CD14-positive monocyte (primary cell): ENCODE results near the gene SERINC3. TPM values are rescaled to one million over a fixed set of nuclear protein-coding genes. Genes with fewer than 3 reads are reported as not detected.
A peak's percentile ranks its signal among the peaks of the same experiment; 100 is the strongest.

Experiments used
- DNase-seq, 3 donors: peaks; one replicate each; pipeline ENCODE4 v3.0.0-alpha.2; 2011 to 2022
- H2AFZ ChIP-seq: 2 replicates; pipeline ENCODE4 v1.6.0; 2012; ENCODE audit warnings: mild to moderate bottlenecking, low read depth, low read length, inconsistent platforms; ENCODE audit not compliant: insufficient read depth, poor library complexity, severe bottlenecking
- H3K27ac ChIP-seq, 2 donors: 1 replicate in 1 of 2; 2 replicates in 1 of 2; pipeline ENCODE4 v1.5.1; 2012 to 2013; ENCODE audit warnings: low read length in 2 of 2, control low read depth in 1 of 2, inconsistent platforms in 1 of 2, low read depth in 1 of 2, mild to moderate bottlenecking in 1 of 2
- H3K27me3 ChIP-seq, 2 donors: one replicate each; pipeline versions ENCODE4 v1.6.0 to v1.6.1; 2011 to 2013; ENCODE audit warnings: low read length in 2 of 2; ENCODE audit not compliant: control insufficient read depth in 2 of 2, insufficient read depth in 2 of 2
- H3K36me3 ChIP-seq, 2 donors: replicated peaks in 1 of 2; 1 replicate in 1 of 2; 2 replicates in 1 of 2; pipeline versions ENCODE4 v1.5.1 to v1.6.1; 2012 to 2013; ENCODE audit warnings: low read length in 2 of 2, control low read depth in 1 of 2, inconsistent platforms in 1 of 2, mild to moderate bottlenecking in 1 of 2; ENCODE audit not compliant: insufficient read depth in 2 of 2, control insufficient read depth in 1 of 2
- H3K4me1 ChIP-seq, 2 donors: 1 replicate in 1 of 2; 2 replicates in 1 of 2; pipeline versions ENCODE4 v1.5.1 to v1.6.1; 2012 to 2013; ENCODE audit warnings: low read length in 2 of 2, control low read depth in 1 of 2, inconsistent platforms in 1 of 2, mild to moderate bottlenecking in 1 of 2, moderate library complexity in 1 of 2; ENCODE audit not compliant: insufficient read depth in 2 of 2, control insufficient read depth in 1 of 2
- H3K4me2 ChIP-seq: replicated peaks from 2 replicates; pipeline ENCODE3; 2012; ENCODE audit warnings: low read length, moderate library complexity, mild to moderate bottlenecking; ENCODE audit not compliant: poor library complexity, severe bottlenecking; ENCODE audit errors: extremely low read depth
- H3K4me3 ChIP-seq, 3 experiments: fragments of 200-600 bp in 1 of 3; sonication (generic) in 1 of 3; replicated peaks in 1 of 3; 1 replicate in 2 of 3; 2 replicates in 1 of 3; pipeline ENCODE4 v1.5.1; 2011 to 2013; ENCODE audit warnings: low read length in 3 of 3, mild to moderate bottlenecking in 3 of 3, control low read depth in 2 of 3, low read depth in 2 of 3, inconsistent platforms in 1 of 3, moderate library complexity in 1 of 3
- H3K79me2 ChIP-seq: 2 replicates; pipeline ENCODE4 v1.6.0; 2012; ENCODE audit warnings: mild to moderate bottlenecking, control low read depth, inconsistent platforms, low read length, moderate library complexity; ENCODE audit not compliant: insufficient read depth
- H3K9ac ChIP-seq: 2 replicates; pipeline ENCODE4 v1.6.0; 2017; ENCODE audit warnings: low read length, mild to moderate bottlenecking; ENCODE audit not compliant: insufficient read depth, poor library complexity, severe bottlenecking
- H3K9me3 ChIP-seq, 2 donors: replicated peaks in 1 of 2; 1 replicate in 1 of 2; 2 replicates in 1 of 2; pipeline versions ENCODE4 v1.5.1 to v1.6.1; 2012 to 2013; ENCODE audit warnings: low read length in 2 of 2, control low read depth in 1 of 2; ENCODE audit not compliant: control insufficient read depth in 1 of 2, insufficient read depth in 1 of 2
- H4K20me1 ChIP-seq: 2 replicates; pipeline ENCODE4 v1.6.0; 2012; ENCODE audit warnings: mild to moderate bottlenecking, low read length, control low read depth, moderate library complexity; ENCODE audit not compliant: insufficient read depth
- H3K27ac Mint-ChIP-seq, 7 donors: one replicate each; pipeline ENCODE4 v1.8.0; 2020; ENCODE audit warnings: mild to moderate bottlenecking in 7 of 7, mixed read lengths in 7 of 7, moderate library complexity in 6 of 7, inconsistent platforms in 2 of 7
- H3K27me3 Mint-ChIP-seq, 3 donors: one replicate each; pipeline ENCODE4 v1.8.0; 2021 to 2022; ENCODE audit warnings: low read depth in 3 of 3, mild to moderate bottlenecking in 3 of 3, mixed read lengths in 3 of 3, moderate library complexity in 3 of 3, inconsistent platforms in 1 of 3
- H3K36me3 Mint-ChIP-seq, 2 donors: one replicate each; pipeline ENCODE4 v1.8.0; 2020; ENCODE audit warnings: mixed read lengths in 2 of 2, inconsistent platforms in 1 of 2, mild to moderate bottlenecking in 1 of 2
- H3K4me1 Mint-ChIP-seq: one replicate; pipeline ENCODE4 v1.8.0; 2020; ENCODE audit warnings: mild to moderate bottlenecking, mixed read lengths
- H3K4me3 Mint-ChIP-seq, 2 donors: one replicate each; pipeline ENCODE4 v1.8.0; 2020; ENCODE audit warnings: mild to moderate bottlenecking in 2 of 2, mixed read lengths in 2 of 2, moderate library complexity in 1 of 2
- H3K9me3 Mint-ChIP-seq, 7 donors: one replicate each; pipeline ENCODE4 v1.8.0; 2020 to 2022; ENCODE audit warnings: mixed read lengths in 7 of 7, mild to moderate bottlenecking in 6 of 7, moderate library complexity in 6 of 7, inconsistent platforms in 2 of 7
- WGBS: methylation state at CpG from one replicate; pipeline ENCODE4 v1.1.5; 2013; ENCODE audit warnings: missing lambda C conversion rate; ENCODE audit not compliant: insufficient coverage; 5-methylcytosine and 5-hydroxymethylcytosine counted together
- intact Hi-C, 2 donors: fragments of 100-400 bp; cut with micrococcal nuclease; formaldehyde crosslinking; loops; one replicate each; pipeline versions ENCODE4 v1.15.0 to v1.15.1; 2023
- polyA plus RNA-seq, 3 donors: library from polyadenylated mRNA; depleted of rRNA in 1 of 3; unstranded in 2 of 3; stranded (reverse) in 1 of 3; fragments of 300-500 nt in 2 of 3; fragments of >200 nt in 1 of 3; fragmentation: Illumina TruSeq in 2 of 3; gene quantifications; 1 replicate in 2 of 3; 2 replicates in 1 of 3; pipeline ENCODE4 v1.2.3, GENCODE V29; 2012 to 2021
- TF ChIP-seq, protein P1 (sequence below): fragments of 200-600 bp; IDR thresholded peaks from one replicate; pipeline ENCODE4 v1.8.0; 2022; ENCODE audit warnings: antibody characterized with exemption, mild to moderate bottlenecking

The SERINC3 gene
- polyA plus RNA-seq, 3 donors = 49.8 to 194 (median 157) TPM

DNA sequence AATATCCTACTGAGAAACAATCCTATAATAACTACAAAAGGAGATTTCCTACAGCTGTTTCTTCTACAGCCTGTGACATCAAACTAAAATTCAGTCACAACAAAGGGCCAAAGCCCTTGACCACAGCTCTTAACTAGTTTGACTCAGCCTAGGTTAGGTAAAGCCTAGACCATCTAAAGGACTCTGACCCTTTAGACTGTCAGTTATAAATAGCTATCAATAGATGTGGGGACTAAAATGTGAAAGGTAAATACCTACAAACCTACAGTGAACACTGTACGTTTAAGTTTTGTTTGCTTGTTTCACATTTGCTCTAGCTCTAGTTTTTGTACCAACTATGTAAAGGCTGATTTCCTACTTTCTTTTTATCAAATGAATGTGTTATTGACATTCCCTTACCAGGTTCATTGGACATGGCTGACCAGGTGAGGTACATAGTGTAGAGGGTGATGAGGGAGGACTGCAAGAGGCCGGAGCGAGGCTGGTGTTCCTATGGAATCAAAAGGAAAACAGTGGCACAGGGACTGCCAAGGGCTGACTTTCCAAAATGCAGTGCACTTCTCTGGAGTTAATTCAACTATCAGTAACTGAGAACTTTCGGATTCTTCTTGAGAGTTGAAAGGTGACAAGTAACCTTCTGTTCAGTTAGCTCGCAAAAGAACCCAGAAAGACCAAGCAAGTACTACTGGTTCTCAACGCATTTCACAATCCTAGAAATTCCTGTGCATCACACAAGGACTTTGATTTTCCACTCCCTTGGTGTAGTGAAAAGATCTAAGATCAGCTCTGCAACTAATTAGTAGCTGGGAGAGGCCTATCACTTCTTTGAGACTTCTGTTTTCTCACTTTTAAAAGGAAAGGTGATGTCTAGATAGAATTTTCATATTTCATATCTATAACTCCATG is 17.2 kb downstream of the SERINC3 start:
- peaks cover 96 to 100% of the 10 kb centered on the region in 2 donors for H3K36me3 ChIP-seq
- Mint-ChIP-seq H3K4me1 (no peaks in the 10 kb centered on the region), H3K27ac (no peak overlapping the region), H3K9me3 (no peaks in the 10 kb centered on the region), H3K27me3 (no peaks in the 10 kb centered on the region), H3K36me3 (peaks cover 76 to 98% of the 10 kb centered on the region in 2 donors), H3K4me3 (no peak overlapping the region)
- H2AFZ ChIP-seq = no peak overlapping the region
- no peak overlapping the region for H3K9ac ChIP-seq
- no peaks in the 10 kb centered on the region for H3K79me2 ChIP-seq
- no peaks in the 10 kb centered on the region for H3K4me1 ChIP-seq
- no peak overlapping the region for H3K4me2 ChIP-seq
- TF ChIP-seq, protein P1, sequence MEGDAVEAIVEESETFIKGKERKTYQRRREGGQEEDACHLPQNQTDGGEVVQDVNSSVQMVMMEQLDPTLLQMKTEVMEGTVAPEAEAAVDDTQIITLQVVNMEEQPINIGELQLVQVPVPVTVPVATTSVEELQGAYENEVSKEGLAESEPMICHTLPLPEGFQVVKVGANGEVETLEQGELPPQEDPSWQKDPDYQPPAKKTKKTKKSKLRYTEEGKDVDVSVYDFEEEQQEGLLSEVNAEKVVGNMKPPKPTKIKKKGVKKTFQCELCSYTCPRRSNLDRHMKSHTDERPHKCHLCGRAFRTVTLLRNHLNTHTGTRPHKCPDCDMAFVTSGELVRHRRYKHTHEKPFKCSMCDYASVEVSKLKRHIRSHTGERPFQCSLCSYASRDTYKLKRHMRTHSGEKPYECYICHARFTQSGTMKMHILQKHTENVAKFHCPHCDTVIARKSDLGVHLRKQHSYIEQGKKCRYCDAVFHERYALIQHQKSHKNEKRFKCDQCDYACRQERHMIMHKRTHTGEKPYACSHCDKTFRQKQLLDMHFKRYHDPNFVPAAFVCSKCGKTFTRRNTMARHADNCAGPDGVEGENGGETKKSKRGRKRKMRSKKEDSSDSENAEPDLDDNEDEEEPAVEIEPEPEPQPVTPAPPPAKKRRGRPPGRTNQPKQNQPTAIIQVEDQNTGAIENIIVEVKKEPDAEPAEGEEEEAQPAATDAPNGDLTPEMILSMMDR = no peak
- H3K27me3 ChIP-seq = no peaks in the 10 kb centered on the region
- intact Hi-C loops = no loop called here
- no peak overlapping the region for H3K27ac ChIP-seq
- 94% methylated on average over 2 of the region's 6 CpGs for WGBS
- peaks cover 41% of the 10 kb centered on the region for H4K20me1 ChIP-seq
- H3K9me3 ChIP-seq = no peaks in the 10 kb centered on the region
- no peak overlapping the region for H3K4me3 ChIP-seq
- peak in 1 of 3 donors; percentile 44 for DNase-seq

DNA sequence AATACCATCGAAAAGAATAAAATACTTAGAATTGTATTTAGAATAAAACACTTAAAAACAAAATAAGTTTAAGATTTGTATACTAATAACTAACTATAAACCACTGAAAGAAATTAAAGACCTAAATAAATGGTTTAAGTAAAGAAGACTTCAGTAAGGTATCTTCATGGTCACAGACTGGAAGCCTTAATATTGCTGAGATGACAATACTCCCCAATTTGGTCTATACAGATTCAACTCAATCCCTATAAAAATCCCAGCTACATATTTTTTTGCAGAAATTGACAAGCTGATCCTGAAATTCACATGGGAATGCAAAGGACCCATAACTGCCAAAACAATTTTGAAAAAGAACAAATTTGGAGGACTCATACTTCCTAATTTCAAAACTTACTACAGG is 18.9 kb downstream of the SERINC3 start:
- Histone ChIP-seq H3K9ac (no peak overlapping the region), H4K20me1 (peaks cover 25% of the 10 kb centered on the region), H3K36me3 (peaks cover 94 to 100% of the 10 kb centered on the region in 2 donors), H3K4me2 (no peak overlapping the region), H3K27ac (no peak overlapping the region), H3K4me1 (no peaks in the 10 kb centered on the region), H2AFZ (no peak overlapping the region), H3K4me3 (no peak overlapping the region), H3K9me3 (no peaks in the 10 kb centered on the region), H3K79me2 (no peaks in the 10 kb centered on the region), H3K27me3 (no peaks in the 10 kb centered on the region)
- WGBS = no CpG with 5 or more reads among the region's 1 CpG
- no peak for DNase-seq
- no peak overlapping the region for H3K27ac Mint-ChIP-seq
- no peak overlapping the region for H3K4me3 Mint-ChIP-seq
- peaks cover 75 to 98% of the 10 kb centered on the region in 2 donors for H3K36me3 Mint-ChIP-seq
- intact Hi-C loops = no loop called here
- TF ChIP-seq, protein P1 = no peak
- no peaks in the 10 kb centered on the region for H3K4me1 Mint-ChIP-seq
- H3K9me3 Mint-ChIP-seq = no peaks in the 10 kb centered on the region
- H3K27me3 Mint-ChIP-seq = no peaks in the 10 kb centered on the region
